CD4-positive, alpha-beta T cell treated with Interleukin-2 at 100 ng/mL for 4 hours (primary cell): Measurements from ENCODE around the gene MAPKAPK5.
"Not testable (repeated sequence)": the region's sequence is repeated elsewhere in the genome, so short reads cannot be mapped to it uniquely, and the experiment has no call there.

Experiments
- DNase-seq: peaks from one replicate; pipeline ENCODE4 v3.0.0-alpha.2; 2020; ENCODE audit warnings: low spot score

Gene MAPKAPK5, protein sequence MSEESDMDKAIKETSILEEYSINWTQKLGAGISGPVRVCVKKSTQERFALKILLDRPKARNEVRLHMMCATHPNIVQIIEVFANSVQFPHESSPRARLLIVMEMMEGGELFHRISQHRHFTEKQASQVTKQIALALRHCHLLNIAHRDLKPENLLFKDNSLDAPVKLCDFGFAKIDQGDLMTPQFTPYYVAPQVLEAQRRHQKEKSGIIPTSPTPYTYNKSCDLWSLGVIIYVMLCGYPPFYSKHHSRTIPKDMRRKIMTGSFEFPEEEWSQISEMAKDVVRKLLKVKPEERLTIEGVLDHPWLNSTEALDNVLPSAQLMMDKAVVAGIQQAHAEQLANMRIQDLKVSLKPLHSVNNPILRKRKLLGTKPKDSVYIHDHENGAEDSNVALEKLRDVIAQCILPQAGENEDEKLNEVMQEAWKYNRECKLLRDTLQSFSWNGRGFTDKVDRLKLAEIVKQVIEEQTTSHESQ

GRCh38 chr12:111841750-111842555, at the start of gene MAPKAPK5:
Gene MAPKAPK5, plus strand, starts transcription at chr12:111842228. Its CDS starts 506 bp downstream, at chr12:111842734.
- peak; percentile 97 for DNase-seq

- no peak for DNase-seq
Measured at GRCh38 chr12:111792856-111793235, 49.2 kb upstream of the MAPKAPK5 start.

DNA sequence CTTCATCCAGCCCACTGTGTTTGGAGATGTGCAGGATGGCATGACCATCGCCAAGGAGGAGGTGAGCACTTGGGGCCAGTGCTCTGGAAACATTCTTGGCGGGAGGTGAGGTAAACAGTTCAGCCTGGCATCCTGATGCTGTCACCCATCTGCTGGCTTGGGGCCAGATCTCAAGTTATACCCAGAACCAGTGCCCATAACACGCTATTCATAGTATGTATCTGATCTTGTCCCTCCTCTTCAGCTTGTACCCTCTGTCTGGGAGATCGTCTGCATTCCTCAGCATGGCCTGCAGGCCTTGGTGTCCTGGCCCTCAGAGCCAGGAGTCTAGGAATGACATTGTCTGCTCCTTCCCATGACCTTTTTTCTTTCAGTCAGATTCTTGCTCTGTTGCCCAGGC, 43.8 kb upstream of the MAPKAPK5 start:
- no peak for DNase-seq

GRCh38 chr12:111799758-111800157, 42.3 kb upstream of the MAPKAPK5 start:
- DNase-seq, result no peak

DNA sequence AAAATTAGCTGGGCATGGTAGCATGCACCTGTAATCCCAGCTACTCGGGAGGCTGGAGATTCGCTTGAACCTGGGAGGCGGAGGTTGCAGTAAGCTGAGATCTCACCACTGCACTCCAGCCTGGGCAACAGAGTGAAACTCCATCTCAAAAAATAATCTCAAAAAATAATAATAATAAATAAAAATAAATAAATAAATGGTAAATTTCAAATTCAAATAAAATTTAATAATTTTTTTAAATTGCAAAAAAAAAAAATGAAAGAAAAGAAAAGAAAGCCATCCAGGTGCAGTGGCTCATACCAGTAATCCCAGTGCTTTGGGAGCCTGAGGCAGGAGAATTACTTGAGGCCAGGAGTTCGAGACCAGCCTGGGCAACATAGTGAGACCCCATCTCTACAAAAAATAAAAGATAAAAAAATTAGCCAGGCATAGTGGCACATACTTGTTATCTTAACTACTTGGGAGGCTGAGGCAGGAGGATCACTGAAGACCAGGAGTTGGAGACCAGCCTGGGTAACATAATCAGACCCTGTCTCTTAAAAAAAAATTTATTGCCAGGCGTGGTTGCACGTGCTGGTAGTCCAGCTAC, 38.9 kb upstream of the MAPKAPK5 start:
- no peak for DNase-seq

GRCh38 chr12:111803851-111804250, 38.2 kb upstream of the MAPKAPK5 start:
- DNase-seq, result no peak

GRCh38 chr12:111806304-111806703, 35.7 kb upstream of the MAPKAPK5 start:
- DNase-seq, result no peak

DNA sequence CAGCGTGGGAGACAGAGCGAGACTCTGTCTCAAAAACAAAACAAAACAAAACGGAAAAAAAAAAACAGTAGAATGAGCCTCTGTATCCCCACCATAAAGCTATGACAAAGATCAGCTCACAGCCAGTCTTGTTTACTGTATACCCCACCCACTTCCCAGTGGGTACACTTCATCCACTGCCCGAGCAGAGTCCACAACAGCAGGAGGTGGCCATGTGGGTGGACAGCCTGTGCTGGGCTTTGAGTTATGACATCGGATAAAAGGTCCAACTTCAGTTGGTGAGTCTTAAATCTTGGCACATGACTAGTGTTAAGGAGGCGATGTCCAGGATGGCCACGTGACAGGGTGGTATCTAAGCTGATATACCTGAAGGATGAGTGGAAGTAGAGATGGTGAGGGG, 34.8 kb upstream of the MAPKAPK5 start:
- no peak for DNase-seq

- DNase-seq, result peak; percentile 69
Measured at GRCh38 chr12:111812881-111813741, 28.9 kb upstream of the MAPKAPK5 start.

GRCh38 chr12:111816065-111816615, 25.9 kb upstream of the MAPKAPK5 start:
- DNase-seq, result no peak

DNA sequence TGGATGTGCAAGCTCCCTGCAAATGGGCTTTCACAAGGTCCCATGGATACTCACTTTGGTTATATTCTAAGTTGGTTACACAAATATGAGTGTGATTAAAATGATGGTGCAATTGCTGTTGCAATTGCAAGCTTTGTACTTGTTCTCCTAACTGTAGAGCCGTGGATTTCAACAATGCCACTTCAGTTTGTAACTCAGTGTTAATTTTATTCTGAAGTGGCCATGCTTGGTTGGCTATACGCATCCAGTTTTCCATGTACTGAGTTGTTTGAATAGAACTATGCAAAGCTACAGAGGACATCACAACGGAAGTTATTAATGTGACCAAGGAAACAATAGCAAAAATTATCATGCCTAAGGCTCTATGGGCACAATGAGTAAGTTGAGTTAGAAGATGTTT, 25.1 kb upstream of the MAPKAPK5 start:
- DNase-seq, result not testable (repeated sequence)

GRCh38 chr12:111818340-111818739, 23.7 kb upstream of the MAPKAPK5 start:
- no peak for DNase-seq

- DNase-seq, result no peak
Measured at GRCh38 chr12:111819191-111820158, 22.6 kb upstream of the MAPKAPK5 start.

- DNase-seq, result not testable (repeated sequence)
Measured at GRCh38 chr12:111820828-111821227, 21.2 kb upstream of the MAPKAPK5 start.

DNA sequence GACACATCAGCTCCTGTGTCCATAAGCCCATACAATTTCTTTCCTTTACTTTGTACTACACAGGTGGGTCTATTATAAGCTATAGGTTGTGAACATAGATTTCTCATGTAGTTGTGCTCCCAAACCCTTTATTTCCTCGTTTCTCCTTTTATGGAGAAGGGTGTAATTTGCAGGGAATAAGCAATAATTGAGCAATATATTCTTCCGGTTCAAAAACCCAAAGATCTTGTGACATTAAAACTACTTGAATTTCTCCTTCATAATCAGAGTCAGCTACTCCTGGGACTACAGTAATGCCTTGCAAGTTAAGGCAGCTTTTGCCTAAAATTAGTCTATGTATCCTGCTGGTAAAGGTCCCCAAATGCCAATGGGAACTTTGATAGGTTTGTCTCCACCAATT, 19.1 kb upstream of the MAPKAPK5 start:
- no peak for DNase-seq

GRCh38 chr12:111823891-111824290, 18.1 kb upstream of the MAPKAPK5 start:
- no peak for DNase-seq

DNA sequence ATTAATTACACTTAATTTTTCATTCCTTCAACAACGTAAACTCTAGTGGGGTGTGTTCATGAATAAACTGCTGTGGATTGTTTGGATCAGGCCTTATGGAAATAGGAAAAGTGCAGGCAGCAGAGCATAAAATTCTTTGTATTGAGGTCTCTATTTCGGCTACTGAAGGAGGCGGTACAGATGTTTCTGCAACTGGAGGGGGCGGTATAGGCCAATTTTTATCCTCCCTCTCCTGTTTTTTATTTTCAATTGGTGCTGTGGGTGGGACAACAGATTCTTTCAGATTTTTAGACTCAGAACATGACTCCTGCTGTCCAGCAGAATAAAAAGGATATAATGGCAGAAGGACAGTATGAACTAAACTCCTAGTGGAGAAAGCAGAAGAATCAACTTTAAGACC, 17.7 kb upstream of the MAPKAPK5 start:
- peak; percentile 24 for DNase-seq

GRCh38 chr12:111825509-111825908, 16.5 kb upstream of the MAPKAPK5 start:
- DNase-seq, result no peak

GRCh38 chr12:111826316-111826715, 15.7 kb upstream of the MAPKAPK5 start:
- DNase-seq, result no peak

- no peak for DNase-seq
Measured at GRCh38 chr12:111826992-111827391, 15.0 kb upstream of the MAPKAPK5 start.
